ENCODE data around the gene ENC1.

Gene ENC1

GRCh38 chr5:74621492-74621891, 19.0 kb downstream of the ENC1 start:
- peaks cover 29% of the 10 kb centered on the region for H3K4me1 ChIP-seq
- no peak overlapping the region for H3K4me3 ChIP-seq (ENCODE audit: low read depth, low read length)
- no peaks in the 10 kb centered on the region for H3K36me3 ChIP-seq
- H3K9me3 ChIP-seq, result no peaks in the 10 kb centered on the region
- no peak for DNase-seq
- TF ChIP-seq, protein P1, sequence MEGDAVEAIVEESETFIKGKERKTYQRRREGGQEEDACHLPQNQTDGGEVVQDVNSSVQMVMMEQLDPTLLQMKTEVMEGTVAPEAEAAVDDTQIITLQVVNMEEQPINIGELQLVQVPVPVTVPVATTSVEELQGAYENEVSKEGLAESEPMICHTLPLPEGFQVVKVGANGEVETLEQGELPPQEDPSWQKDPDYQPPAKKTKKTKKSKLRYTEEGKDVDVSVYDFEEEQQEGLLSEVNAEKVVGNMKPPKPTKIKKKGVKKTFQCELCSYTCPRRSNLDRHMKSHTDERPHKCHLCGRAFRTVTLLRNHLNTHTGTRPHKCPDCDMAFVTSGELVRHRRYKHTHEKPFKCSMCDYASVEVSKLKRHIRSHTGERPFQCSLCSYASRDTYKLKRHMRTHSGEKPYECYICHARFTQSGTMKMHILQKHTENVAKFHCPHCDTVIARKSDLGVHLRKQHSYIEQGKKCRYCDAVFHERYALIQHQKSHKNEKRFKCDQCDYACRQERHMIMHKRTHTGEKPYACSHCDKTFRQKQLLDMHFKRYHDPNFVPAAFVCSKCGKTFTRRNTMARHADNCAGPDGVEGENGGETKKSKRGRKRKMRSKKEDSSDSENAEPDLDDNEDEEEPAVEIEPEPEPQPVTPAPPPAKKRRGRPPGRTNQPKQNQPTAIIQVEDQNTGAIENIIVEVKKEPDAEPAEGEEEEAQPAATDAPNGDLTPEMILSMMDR (IDR thresholded peaks at IDR 0.05; ENCODE audit: low read depth, low read length), result no peak
- H3K27me3 ChIP-seq, result no peaks in the 10 kb centered on the region

DNA sequence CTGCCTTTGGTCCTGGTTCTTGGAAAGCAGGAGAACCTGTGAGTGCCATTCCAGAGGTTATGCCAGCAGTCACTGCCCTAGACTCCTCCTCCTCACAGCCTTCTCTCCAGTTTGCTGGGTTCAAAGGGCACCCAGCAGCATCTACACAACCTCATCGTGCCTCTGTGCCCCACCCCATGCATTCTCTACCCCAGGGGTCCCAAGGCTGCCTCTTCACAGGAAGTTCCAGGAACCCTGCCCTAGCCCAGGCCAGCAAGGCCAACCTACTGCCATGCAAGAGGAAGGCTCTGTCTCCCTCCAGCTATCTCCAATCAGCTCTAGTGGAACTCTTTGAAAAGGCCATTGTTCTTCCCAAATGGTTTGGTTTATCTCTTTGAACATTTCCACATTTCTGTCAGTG, 21.2 kb downstream of the ENC1 start:
- DNase-seq, result no peak
- TF ChIP-seq, protein P1 (IDR thresholded peaks at IDR 0.05; ENCODE audit: low read depth, low read length), result no peak
- H3K36me3 ChIP-seq, result no peaks in the 10 kb centered on the region
- no peak overlapping the region for H3K4me3 ChIP-seq (ENCODE audit: low read depth, low read length)
- H3K27me3 ChIP-seq, result no peaks in the 10 kb centered on the region
- H3K9me3 ChIP-seq, result no peaks in the 10 kb centered on the region
- peaks cover 27% of the 10 kb centered on the region for H3K4me1 ChIP-seq

- no peak for DNase-seq
- Histone ChIP-seq H3K4me1 (peaks cover 25% of the 10 kb centered on the region), H3K27me3 (no peaks in the 10 kb centered on the region), H3K4me3 (ENCODE audit: low read depth, low read length) (no peak overlapping the region), H3K9me3 (no peaks in the 10 kb centered on the region), H3K36me3 (no peaks in the 10 kb centered on the region)
- TF ChIP-seq, protein P1 (IDR thresholded peaks at IDR 0.05; ENCODE audit: low read depth, low read length), result no peak
These were observed 22.4 kb downstream of the ENC1 start for GRCh38 chr5:74618106-74618505.

GRCh38 chr5:74617202-74617601, 23.3 kb downstream of the ENC1 start:
- Histone ChIP-seq H3K27me3 (no peaks in the 10 kb centered on the region), H3K36me3 (no peaks in the 10 kb centered on the region), H3K4me3 (ENCODE audit: low read depth, low read length) (no peak overlapping the region), H3K9me3 (no peaks in the 10 kb centered on the region), H3K4me1 (peaks cover 20% of the 10 kb centered on the region)
- DNase-seq, result no peak
- TF ChIP-seq, protein P1 (IDR thresholded peaks at IDR 0.05; ENCODE audit: low read depth, low read length), result no peak

DNA sequence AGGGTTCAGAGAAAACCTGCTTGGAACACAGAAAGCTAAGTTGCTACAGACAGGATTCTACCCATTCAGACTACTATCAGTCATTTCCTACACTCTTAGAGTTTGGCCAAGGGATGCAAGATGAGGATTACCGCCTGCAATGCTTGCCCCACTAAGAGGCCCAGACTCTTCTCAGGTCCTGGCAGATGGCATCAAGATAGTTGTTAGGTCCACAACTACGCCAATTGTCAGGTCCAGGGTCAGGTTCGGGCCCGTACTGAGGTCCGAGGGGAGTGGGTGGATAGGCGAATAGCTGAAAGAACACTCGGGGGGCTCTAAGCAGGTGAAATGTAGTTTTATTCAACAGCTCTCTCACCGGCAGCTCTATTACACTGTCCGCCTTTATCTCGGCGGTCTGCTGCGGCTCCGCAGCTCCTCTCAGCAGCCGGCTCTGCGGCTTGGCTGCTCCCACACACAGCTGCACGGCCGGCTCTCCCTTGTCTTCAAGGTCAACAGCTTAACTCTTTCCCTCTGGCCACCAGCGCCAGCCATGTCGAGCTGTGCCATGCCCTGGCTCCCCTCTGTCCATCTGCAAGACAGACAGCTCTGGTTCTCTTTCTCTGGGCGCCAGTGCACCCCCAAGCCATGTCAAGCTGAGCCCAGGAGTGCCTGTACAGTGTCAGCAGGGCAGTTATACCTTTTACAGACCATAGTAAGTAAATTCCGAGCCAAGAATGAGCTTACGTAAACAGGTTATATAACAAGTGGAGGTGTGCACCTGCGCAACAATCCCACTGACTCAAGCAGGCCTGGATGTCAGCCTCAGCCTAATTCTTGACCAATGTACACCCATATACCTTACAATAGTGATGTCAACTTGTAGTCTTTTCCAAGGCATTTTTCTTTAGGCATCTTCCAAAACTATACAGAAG, 24.0 kb downstream of the ENC1 start:
- Histone ChIP-seq H3K9me3 (no peaks in the 10 kb centered on the region), H3K4me1 (peaks cover 20% of the 10 kb centered on the region), H3K36me3 (no peaks in the 10 kb centered on the region), H3K4me3 (ENCODE audit: low read depth, low read length) (no peak overlapping the region), H3K27me3 (no peaks in the 10 kb centered on the region)
- peak; percentile 56 for DNase-seq
- TF ChIP-seq, protein P1 (IDR thresholded peaks at IDR 0.05; ENCODE audit: low read depth, low read length), result no peak

GRCh38 chr5:74613283-74613682, 27.2 kb downstream of the ENC1 start:
- Histone ChIP-seq H3K36me3 (no peaks in the 10 kb centered on the region), H3K27me3 (no peaks in the 10 kb centered on the region), H3K9me3 (no peaks in the 10 kb centered on the region), H3K4me1 (peaks cover 19% of the 10 kb centered on the region), H3K4me3 (ENCODE audit: low read depth, low read length) (no peak overlapping the region)
- TF ChIP-seq, protein P1 (IDR thresholded peaks at IDR 0.05; ENCODE audit: low read depth, low read length), result no peak
- no peak for DNase-seq

Measured in BE2C (cell line).